ENCODE data around the gene ATP11B. TPM values are rescaled to one million over a fixed set of nuclear protein-coding genes. Genes with fewer than 3 reads are reported as not detected.

The ATP11B gene
- total and polyA plus RNA-seq, 10 of the 15 experiments (the other 5 are each of a cell fraction or from before 2014, with no cell fraction given): 10.3 to 66.9 (median 36.7) TPM

DNA sequence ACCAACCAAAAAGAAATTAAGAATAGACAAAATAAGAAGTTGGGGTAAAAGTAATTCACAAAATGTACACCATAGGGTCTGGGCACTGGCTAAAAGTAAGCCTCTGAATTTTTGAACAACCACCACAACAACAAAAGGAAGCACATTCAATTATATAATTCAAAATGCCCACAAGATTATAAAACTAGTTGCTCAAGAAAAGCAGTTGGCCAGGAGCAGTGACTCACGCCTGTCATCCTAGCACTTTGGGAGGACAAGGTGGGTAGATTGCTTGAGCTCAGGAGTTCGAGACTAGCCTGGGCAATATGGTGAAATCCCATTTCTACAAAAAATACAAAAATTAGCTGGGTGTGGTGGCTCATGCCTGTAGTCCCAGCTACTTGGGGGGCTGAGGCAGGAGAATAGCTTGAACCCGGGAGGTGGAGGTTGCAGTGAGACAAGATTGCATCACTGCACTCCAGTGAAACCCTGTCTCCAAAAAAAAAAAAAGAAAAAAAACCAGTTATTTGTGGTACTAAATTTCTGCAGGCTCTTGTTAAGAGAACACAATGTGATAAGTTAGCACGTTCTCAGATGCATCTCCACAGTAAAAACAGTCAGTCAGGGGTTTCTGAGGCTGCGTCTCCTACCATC, 6.6 kb upstream of the ATP11B start:
- H3K4me2 ChIP-seq (ENCODE audit: control insufficient read depth, insufficient read depth): no peak overlapping the region
- no peaks in the 10 kb centered on the region for H3K79me2 ChIP-seq (ENCODE audit: control insufficient read depth, insufficient read depth, low read length)
- BruUV-seq (replicated peaks): no TSS peak
- in situ Hi-C loops (cut with MboI): no loop called here
- H3K9me3 ChIP-seq (replicated peaks; ENCODE audit: control insufficient read depth, insufficient read depth, low read length): no peaks in the 10 kb centered on the region
- no peak overlapping the region for H2AFZ ChIP-seq (ENCODE audit: control insufficient read depth, low read depth, low read length)
- no peak overlapping the region for H3K27ac ChIP-seq (ENCODE audit: control insufficient read depth, insufficient read depth)
- RAD21 ChIA-PET (ENCODE audit: unreplicated experiment): no interaction called here
- no peaks in the 10 kb centered on the region; a peak in 1 of 4 replicates for H3K27me3 ChIP-seq (replicated peaks in 1 of 2; ENCODE audit: control insufficient read depth in 2 of 2, insufficient read depth in 2 of 2, low read length in 1 of 2)
- intact Hi-C loops (cut with micrococcal nuclease; ENCODE audit: unreplicated experiment): no loop called here
- FAIRE-seq (no peak), DNase-seq (ENCODE audit: low read depth, low spot score) (no peak), ATAC-seq (no peak)
- CTCF ChIA-PET: interaction anchor here (0.6 to 1.6 kb wide), 2 partner anchors 73 to 563 kb away, joined by 3 to 4 read pairs; no protein-coding TSS in a partner anchor
- TF ChIP-seq KAT2A (conservative IDR thresholded peaks at IDR 0.05; ENCODE audit: control insufficient read depth, low read depth, low read length): no peak
- TF ChIP-seq HDAC2 (IDR thresholded peaks at IDR 0.05): no peak
- no peak for TF ChIP-seq PML (IDR thresholded peaks at IDR 0.05; ENCODE audit: low read length)
- TF ChIP-seq, protein P1, sequence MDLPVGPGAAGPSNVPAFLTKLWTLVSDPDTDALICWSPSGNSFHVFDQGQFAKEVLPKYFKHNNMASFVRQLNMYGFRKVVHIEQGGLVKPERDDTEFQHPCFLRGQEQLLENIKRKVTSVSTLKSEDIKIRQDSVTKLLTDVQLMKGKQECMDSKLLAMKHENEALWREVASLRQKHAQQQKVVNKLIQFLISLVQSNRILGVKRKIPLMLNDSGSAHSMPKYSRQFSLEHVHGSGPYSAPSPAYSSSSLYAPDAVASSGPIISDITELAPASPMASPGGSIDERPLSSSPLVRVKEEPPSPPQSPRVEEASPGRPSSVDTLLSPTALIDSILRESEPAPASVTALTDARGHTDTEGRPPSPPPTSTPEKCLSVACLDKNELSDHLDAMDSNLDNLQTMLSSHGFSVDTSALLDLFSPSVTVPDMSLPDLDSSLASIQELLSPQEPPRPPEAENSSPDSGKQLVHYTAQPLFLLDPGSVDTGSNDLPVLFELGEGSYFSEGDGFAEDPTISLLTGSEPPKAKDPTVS (IDR thresholded peaks at IDR 0.05; ENCODE audit: low read depth, low read length): no peak
- no peak for TF ChIP-seq MYC (IDR thresholded peaks at IDR 0.05; ENCODE audit: insufficient read depth, insufficient read length, insufficient replicate concordance, low read length, severe bottlenecking)
- no peak for TF ChIP-seq NFYA (IDR thresholded peaks at IDR 0.05; ENCODE audit: borderline replicate concordance, low read depth, low read length)
- no peak for TF ChIP-seq TCF12 (IDR thresholded peaks at IDR 0.05; ENCODE audit: low read depth, low read length)
- TF ChIP-seq IKZF2 (IDR thresholded peaks at IDR 0.05): no peak
- TF ChIP-seq BMI1 (IDR thresholded peaks at IDR 0.05; ENCODE audit: borderline replicate concordance): no peak
- no peak for TF ChIP-seq KDM1A (IDR thresholded peaks at IDR 0.05; ENCODE audit: borderline replicate concordance)
- no peak for TF ChIP-seq MEF2A (IDR thresholded peaks at IDR 0.05; ENCODE audit: insufficient read depth, low read depth, low read length)
- TF ChIP-seq STAT3 (IDR thresholded peaks at IDR 0.05; ENCODE audit: low read depth, low read length): no peak
- TF ChIP-seq SP1 (IDR thresholded peaks at IDR 0.05; ENCODE audit: low read depth, low read length): no peak
- TF ChIP-seq, protein P2, sequence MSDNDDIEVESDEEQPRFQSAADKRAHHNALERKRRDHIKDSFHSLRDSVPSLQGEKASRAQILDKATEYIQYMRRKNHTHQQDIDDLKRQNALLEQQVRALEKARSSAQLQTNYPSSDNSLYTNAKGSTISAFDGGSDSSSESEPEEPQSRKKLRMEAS (IDR thresholded peaks at IDR 0.05; ENCODE audit: low read depth, low read length): no peak
- TF ChIP-seq TBL1XR1 (IDR thresholded peaks at IDR 0.05; ENCODE audit: low read depth, low read length): no peak
- no peak for TF ChIP-seq POU2F2 (IDR thresholded peaks at IDR 0.05; ENCODE audit: borderline replicate concordance, low read depth, low read length)
- no peaks in the 10 kb centered on the region for H4K20me1 ChIP-seq (ENCODE audit: control insufficient read depth, insufficient read depth)
- POLR2A ChIA-PET: interaction anchor here (0.7 kb wide), 1 partner anchor 72 kb away, joined by 5 read pairs; no protein-coding TSS in a partner anchor
- no peak overlapping the region for H3K4me3 ChIP-seq
- no peak overlapping the region for H3K9ac ChIP-seq (ENCODE audit: control insufficient read depth, insufficient read depth, low read length)
- H3K4me1 ChIP-seq (ENCODE audit: control insufficient read depth, insufficient read depth, low read length): peaks cover 23% of the 10 kb centered on the region
- no peaks in the 10 kb centered on the region for H3K36me3 ChIP-seq (ENCODE audit: control insufficient read depth in 2 of 2, insufficient read depth in 2 of 2, low read length in 1 of 2)
- WGBS (ENCODE audit: insufficient coverage, insufficient replicate concordance, low lambda C conversion rate, missing lambda C conversion rate): 55% methylated on average over 5 of the region's 5 CpGs
- SMC1A ChIA-PET (ENCODE audit: uncharacterized antibody, unreplicated experiment): interaction anchor here (0.8 to 1.4 kb wide), 3 partner anchors 21 to 70 kb away, joined by 3 to 4 read pairs (median 3); no protein-coding TSS in a partner anchor
